RWPE1 (cell line): ENCODE results near the gene DOCK3.
"Not testable (repeated sequence)": the region's sequence is repeated elsewhere in the genome, so short reads cannot be mapped to it uniquely, and the experiment has no call there.

Experiments
- CTCF ChIA-PET: fragments of 350-600 bp; sonication (Branson Sonifier 250); formaldehyde crosslinking; extraction: SDS; loops from one replicate; lab custom pipeline; 2021; lab: Yijun Ruan, JAX
- POLR2A ChIA-PET: fragments of 400-600 bp; formaldehyde crosslinking; extraction: SDS; loops from one replicate; lab custom pipeline; 2020; ENCODE audit warnings: antibody characterized with exemption; ENCODE audit not compliant: low non-redundant PET; lab: Yijun Ruan, JAX
- DNase-seq: peaks from one replicate; pipeline ENCODE4 v3.0.0; 2012; ENCODE audit warnings: low spot score
- H3K27ac ChIP-seq: fragments of 450-650 bp; 2 replicates; pipeline ENCODE4 v1.5.1; 2017
- CTCF ChIP-seq: fragments of 450-650 bp; conservative IDR thresholded peaks from 2 replicates; pipeline ENCODE4 v1.5.1; 2017; ENCODE audit warnings: low read depth, mild to moderate bottlenecking

DOCK3 gene

GRCh38 chr3:51145811-51146585 is 471.3 kb downstream of the DOCK3 start:
- ChIA-PET CTCF (no interaction called here), POLR2A (no interaction called here)
- DNase-seq = no peak
- no peak for TF ChIP-seq CTCF
- no peak overlapping the region for H3K27ac ChIP-seq

GRCh38 chr3:51146781-51147180 is 472.1 kb downstream of the DOCK3 start:
- H3K27ac ChIP-seq = no peak overlapping the region
- POLR2A ChIA-PET = no interaction called here
- TF ChIP-seq CTCF = no peak
- DNase-seq = no peak
- CTCF ChIA-PET = interaction anchor here (0.7 kb wide), 1 partner anchor 96 kb away, joined by 3 read pairs; no protein-coding TSS in a partner anchor

GRCh38 chr3:51156147-51156546 is 481.4 kb downstream of the DOCK3 start:
- POLR2A ChIA-PET = no interaction called here
- no peak overlapping the region for H3K27ac ChIP-seq
- CTCF ChIA-PET = interaction anchor here (0.6 kb wide), 1 partner anchor 1040 kb away, joined by 5 read pairs; no protein-coding TSS in a partner anchor

GRCh38 chr3:51163051-51163450 is 488.3 kb downstream of the DOCK3 start:
- DNase-seq = no peak
- no peak overlapping the region for H3K27ac ChIP-seq
- TF ChIP-seq CTCF = no peak
- ChIA-PET POLR2A (interaction anchor here (0.6 kb wide), 1 partner anchor 9 kb away, joined by 5 read pairs; no protein-coding TSS in a partner anchor), CTCF (no interaction called here)

More at GRCh38 chr3:51156147-51156546, 481.4 kb downstream of the DOCK3 start:
- no peak for TF ChIP-seq CTCF
- DNase-seq = no peak

- ChIA-PET CTCF (no interaction called here), POLR2A (no interaction called here)
- TF ChIP-seq CTCF = no peak
- DNase-seq = no peak
- no peak overlapping the region for H3K27ac ChIP-seq
Observed at GRCh38 chr3:51173518-51174271, 499.0 kb downstream of the DOCK3 start.

GRCh38 chr3:51176923-51177322 is 502.2 kb downstream of the DOCK3 start:
- no peak overlapping the region for H3K27ac ChIP-seq
- no peak for DNase-seq
- ChIA-PET POLR2A (interaction anchor here (0.7 kb wide), 1 partner anchor 24 kb away, joined by 4 read pairs; no protein-coding TSS in a partner anchor), CTCF (no interaction called here)
- no peak for TF ChIP-seq CTCF

- DNase-seq, H3K27ac ChIP-seq, POLR2A ChIA-PET, CTCF ChIA-PET: not testable (repeated sequence)
Observed at GRCh38 chr3:51186446-51186845, 511.7 kb downstream of the DOCK3 start.
